ENCODE data around the gene AGAP5.
A peak's percentile ranks its signal among the peaks of the same experiment; 100 is the strongest.
"Not testable (repeated sequence)": the region's sequence is repeated elsewhere in the genome, so short reads cannot be mapped to it uniquely, and the experiment has no call there.

Gene AGAP5

DNA sequence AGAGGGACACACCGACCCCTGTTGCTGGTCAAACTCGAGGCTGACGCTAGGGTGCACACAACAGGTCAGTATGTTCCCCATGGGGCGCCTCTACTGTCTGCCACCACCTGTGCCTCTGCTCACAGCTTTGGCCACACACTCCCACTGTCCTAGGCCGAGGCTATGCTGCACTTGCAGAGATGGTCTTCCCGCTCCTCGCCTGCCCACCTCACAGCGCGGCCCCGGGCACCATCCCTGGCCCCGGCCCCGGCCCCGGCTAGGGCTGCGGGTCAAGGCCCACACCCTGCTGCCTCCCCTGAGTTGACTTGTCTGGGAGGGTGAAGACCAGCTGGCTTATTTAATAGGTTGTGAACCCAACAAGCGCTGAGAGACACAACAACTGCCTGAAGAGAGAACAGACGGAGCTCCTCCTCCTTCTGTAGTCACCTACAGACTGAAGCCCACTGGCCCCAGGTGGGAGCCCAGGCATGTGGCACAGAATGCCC, at the start of gene AGAP5:
TSS of gene AGAP5 (minus strand) at position 435 of the 485 bp plus-strand sequence. CDS start at position 81, 354 bp downstream.
- H3K27ac ChIP-seq (ENCODE audit: low read depth, low read length); H3K36me3 ChIP-seq (ENCODE audit: control insufficient read depth in 5 of 5, insufficient read depth in 5 of 5, low read length in 5 of 5); H3K4me3 ChIP-seq (ENCODE audit: low read depth in 1 of 5, low read length in 5 of 5): not testable (repeated sequence)

DNA sequence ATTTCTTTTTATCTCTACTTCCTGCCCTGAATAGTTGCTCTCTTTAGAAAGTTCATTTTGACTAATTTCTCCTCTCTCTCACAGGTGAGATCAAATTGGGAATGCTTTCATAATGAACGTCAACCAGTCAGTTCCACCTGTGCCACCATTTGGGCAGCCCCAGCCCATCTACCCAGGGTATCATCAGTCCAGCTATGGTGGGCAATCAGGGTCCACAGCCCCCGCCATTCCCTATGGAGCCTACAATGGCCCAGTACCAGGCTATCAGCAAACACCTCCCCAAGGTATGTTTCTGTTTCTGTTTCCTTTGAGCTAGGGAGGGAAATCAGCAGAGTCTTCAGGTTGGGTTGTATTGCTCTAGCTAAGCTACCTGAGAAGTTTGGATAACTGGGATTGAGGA, 48.8 kb upstream of the AGAP5 start:
- Histone ChIP-seq H3K4me3 (ENCODE audit: low read depth in 1 of 5, low read length in 5 of 5) (no peak overlapping the region), H3K27me3 (ENCODE audit: control insufficient read depth in 5 of 5, insufficient read depth in 4 of 5, low read length in 5 of 5) (no peaks in the 10 kb centered on the region), H3K9ac (ENCODE audit: low read length in 5 of 5) (no peak overlapping the region), H3K9me3 (ENCODE audit: control insufficient read depth in 5 of 5, low read length in 5 of 5) (no peaks in the 10 kb centered on the region), H3K4me1 (ENCODE audit: control insufficient read depth in 5 of 5, insufficient read depth in 5 of 5, low read length in 5 of 5) (peaks cover 5 to 39% (median 34%) of the 10 kb centered on the region in 5 donors), H3K36me3 (ENCODE audit: control insufficient read depth in 5 of 5, insufficient read depth in 5 of 5, low read length in 5 of 5) (peaks cover 16 to 38% (median 33%) of the 10 kb centered on the region in 5 donors), H3K27ac (ENCODE audit: low read depth, low read length) (no peak overlapping the region)

More for the DNA sequence above, at the start of gene AGAP5:
- not testable (repeated sequence) for H3K27me3 ChIP-seq (ENCODE audit: control insufficient read depth in 5 of 5, insufficient read depth in 4 of 5, low read length in 5 of 5); H3K9ac ChIP-seq (ENCODE audit: low read length in 5 of 5); H3K4me1 ChIP-seq (ENCODE audit: control insufficient read depth in 5 of 5, insufficient read depth in 5 of 5, low read length in 5 of 5); H3K9me3 ChIP-seq (ENCODE audit: control insufficient read depth in 5 of 5, low read length in 5 of 5)

DNA sequence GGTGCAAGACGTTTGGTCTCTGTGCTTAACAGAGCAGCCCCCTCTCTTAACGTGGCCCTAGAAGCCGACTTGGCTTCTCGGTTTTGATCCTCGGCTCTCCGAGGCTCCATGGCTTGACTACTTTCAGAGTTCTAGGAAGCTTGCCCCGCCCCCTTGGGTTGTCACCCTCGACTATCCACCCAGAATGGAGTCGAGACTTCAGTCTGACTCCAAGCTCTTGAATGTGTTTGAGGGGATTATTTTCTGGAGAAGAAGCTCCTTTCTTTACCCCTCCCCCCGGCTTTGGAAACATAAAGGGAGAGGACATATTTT, 46.7 kb upstream of the AGAP5 start:
- Histone ChIP-seq H3K9me3 (ENCODE audit: control insufficient read depth in 5 of 5, low read length in 5 of 5) (no peaks in the 10 kb centered on the region), H3K27ac (ENCODE audit: low read depth, low read length) (peak overlapping the region; percentile 98), H3K36me3 (ENCODE audit: control insufficient read depth in 5 of 5, insufficient read depth in 5 of 5, low read length in 5 of 5) (peaks cover 4 to 18% (median 15%) of the 10 kb centered on the region in 5 donors), H3K4me1 (ENCODE audit: control insufficient read depth in 5 of 5, insufficient read depth in 5 of 5, low read length in 5 of 5) (peaks cover 5 to 39% (median 30%) of the 10 kb centered on the region in 5 donors), H3K27me3 (ENCODE audit: control insufficient read depth in 5 of 5, insufficient read depth in 4 of 5, low read length in 5 of 5) (no peaks in the 10 kb centered on the region), H3K9ac (ENCODE audit: low read length in 5 of 5) (peak overlapping the region; percentile 85 to 99 (median 91)), H3K4me3 (ENCODE audit: low read depth in 1 of 5, low read length in 5 of 5) (peak overlapping the region; percentile 84 to 100 (median 98))

DNA sequence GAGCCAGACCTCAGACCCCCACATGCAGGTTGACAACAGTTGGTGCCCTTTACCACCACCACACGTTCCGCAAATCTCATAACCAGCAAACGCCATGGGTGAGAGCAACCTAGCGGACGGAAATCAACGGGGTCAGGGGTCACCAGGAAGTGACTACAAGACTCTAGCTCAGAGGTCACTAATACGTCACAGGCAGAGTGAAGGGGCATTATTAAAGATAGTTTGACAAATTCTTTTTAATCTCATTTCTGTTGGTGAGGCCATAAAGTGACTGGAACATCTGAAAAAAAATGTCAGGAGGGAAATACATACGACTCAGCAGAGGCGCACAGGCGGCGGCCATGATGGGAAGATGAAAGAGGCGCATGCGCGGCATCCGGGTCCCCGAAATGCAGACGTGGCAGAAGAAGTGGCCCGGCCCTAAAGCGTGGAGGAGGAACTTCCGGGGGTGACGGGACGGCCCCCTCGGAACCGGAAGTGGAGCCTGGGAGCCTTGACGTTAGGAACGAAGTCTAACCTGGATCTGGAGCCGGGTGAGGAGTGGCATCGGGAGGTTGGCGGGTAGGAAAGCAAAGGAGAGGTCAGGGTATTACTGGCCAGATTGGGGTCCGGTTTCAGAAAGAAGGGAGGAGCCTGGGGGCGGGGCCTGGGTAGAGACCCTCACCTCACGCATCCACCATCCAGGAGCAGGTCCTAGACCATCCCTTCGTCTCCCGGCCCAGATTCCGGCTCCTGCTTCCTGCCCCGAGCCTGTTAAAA, 46.2 kb upstream of the AGAP5 start, which contains the start of gene SEC24C:
TSS of gene SEC24C (plus strand) at position 468 of the 759 bp plus-strand sequence. CDS start 2,461 bp downstream, outside the sequence.
- H3K4me1 ChIP-seq (ENCODE audit: control insufficient read depth in 5 of 5, insufficient read depth in 5 of 5, low read length in 5 of 5), result peaks cover 5 to 36% (median 30%) of the 10 kb centered on the region in 5 donors
- peak within 1 kb of the TSS; percentile 85 to 99 (median 91) for H3K9ac ChIP-seq (ENCODE audit: low read length in 5 of 5)
- H3K4me3 ChIP-seq (ENCODE audit: low read depth in 1 of 5, low read length in 5 of 5), result peak within 1 kb of the TSS; percentile 84 to 100 (median 98)
- peaks cover 2 to 15% (median 12%) of the 10 kb centered on the region in 5 donors for H3K36me3 ChIP-seq (ENCODE audit: control insufficient read depth in 5 of 5, insufficient read depth in 5 of 5, low read length in 5 of 5)
- H3K27me3 ChIP-seq (ENCODE audit: control insufficient read depth in 5 of 5, insufficient read depth in 4 of 5, low read length in 5 of 5), result no peaks in the 10 kb centered on the region
- H3K9me3 ChIP-seq (ENCODE audit: control insufficient read depth in 5 of 5, low read length in 5 of 5), result no peaks in the 10 kb centered on the region
- H3K27ac ChIP-seq (ENCODE audit: low read depth, low read length), result peak within 1 kb of the TSS; percentile 98

DNA sequence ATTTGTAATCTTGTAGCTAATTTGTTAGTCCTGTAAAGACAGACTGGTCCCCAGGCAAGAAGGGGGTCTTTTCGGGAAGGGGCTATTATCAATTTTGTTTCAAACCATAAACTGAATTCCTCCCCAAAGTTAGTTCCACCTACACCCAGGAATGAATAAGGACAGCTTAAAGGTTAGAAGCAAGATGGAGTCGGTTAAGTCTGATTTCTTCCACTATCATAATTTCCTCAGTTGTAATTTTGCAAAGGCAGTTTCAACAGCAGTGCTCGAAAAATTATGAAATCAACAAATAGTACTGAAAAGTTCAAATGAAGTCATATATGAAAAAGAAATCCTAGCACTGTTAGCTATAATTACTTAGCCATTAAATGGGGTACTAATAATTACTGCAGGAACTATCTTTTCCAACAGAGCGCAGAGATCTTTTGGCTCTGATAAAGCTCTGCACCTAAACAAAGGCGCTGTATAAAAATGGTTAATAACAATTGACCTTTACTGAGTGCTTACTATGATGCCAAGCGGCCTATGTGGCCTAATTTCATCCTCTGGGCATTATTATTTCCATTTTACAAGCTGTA, 45.5 kb upstream of the AGAP5 start:
- Histone ChIP-seq H3K9ac (ENCODE audit: low read length in 5 of 5) (peak overlapping the region; percentile 85 to 99 (median 91)), H3K27ac (ENCODE audit: low read depth, low read length) (peak overlapping the region; percentile 98), H3K9me3 (ENCODE audit: control insufficient read depth in 5 of 5, low read length in 5 of 5) (no peaks in the 10 kb centered on the region), H3K4me1 (ENCODE audit: control insufficient read depth in 5 of 5, insufficient read depth in 5 of 5, low read length in 5 of 5) (peaks cover 3 to 34% (median 27%) of the 10 kb centered on the region in 5 donors), H3K36me3 (ENCODE audit: control insufficient read depth in 5 of 5, insufficient read depth in 5 of 5, low read length in 5 of 5) (peaks cover 0 to 11% (median 8%) of the 10 kb centered on the region in 5 donors), H3K4me3 (ENCODE audit: low read depth in 1 of 5, low read length in 5 of 5) (peak overlapping the region; percentile 84 to 100 (median 98)), H3K27me3 (ENCODE audit: control insufficient read depth in 5 of 5, insufficient read depth in 4 of 5, low read length in 5 of 5) (no peaks in the 10 kb centered on the region)

DNA sequence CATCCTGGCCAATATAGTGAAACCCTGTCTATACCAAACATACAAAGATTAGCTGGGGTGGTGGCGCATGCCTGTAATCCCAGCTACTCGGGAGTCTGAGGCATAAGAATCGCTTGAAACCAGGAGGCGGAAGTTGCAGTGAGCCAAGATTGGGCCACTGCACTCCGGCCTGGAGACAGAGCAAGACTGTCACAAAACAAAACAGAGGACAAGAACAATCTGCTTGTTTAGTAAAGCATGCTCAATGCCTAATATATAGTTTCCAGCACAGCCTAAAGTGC, 44.5 kb upstream of the AGAP5 start:
- H3K27ac ChIP-seq (ENCODE audit: low read depth, low read length), result no peak overlapping the region
- no peak overlapping the region for H3K9ac ChIP-seq (ENCODE audit: low read length in 5 of 5)
- no peaks in the 10 kb centered on the region for H3K9me3 ChIP-seq (ENCODE audit: control insufficient read depth in 5 of 5, low read length in 5 of 5)
- H3K36me3 ChIP-seq (ENCODE audit: control insufficient read depth in 5 of 5, insufficient read depth in 5 of 5, low read length in 5 of 5), result peaks cover 0 to 11% (median 9%) of the 10 kb centered on the region in 5 donors
- H3K4me3 ChIP-seq (ENCODE audit: low read depth in 1 of 5, low read length in 5 of 5), result no peak overlapping the region
- peaks cover 3 to 34% (median 27%) of the 10 kb centered on the region in 5 donors for H3K4me1 ChIP-seq (ENCODE audit: control insufficient read depth in 5 of 5, insufficient read depth in 5 of 5, low read length in 5 of 5)
- no peaks in the 10 kb centered on the region for H3K27me3 ChIP-seq (ENCODE audit: control insufficient read depth in 5 of 5, insufficient read depth in 4 of 5, low read length in 5 of 5)

DNA sequence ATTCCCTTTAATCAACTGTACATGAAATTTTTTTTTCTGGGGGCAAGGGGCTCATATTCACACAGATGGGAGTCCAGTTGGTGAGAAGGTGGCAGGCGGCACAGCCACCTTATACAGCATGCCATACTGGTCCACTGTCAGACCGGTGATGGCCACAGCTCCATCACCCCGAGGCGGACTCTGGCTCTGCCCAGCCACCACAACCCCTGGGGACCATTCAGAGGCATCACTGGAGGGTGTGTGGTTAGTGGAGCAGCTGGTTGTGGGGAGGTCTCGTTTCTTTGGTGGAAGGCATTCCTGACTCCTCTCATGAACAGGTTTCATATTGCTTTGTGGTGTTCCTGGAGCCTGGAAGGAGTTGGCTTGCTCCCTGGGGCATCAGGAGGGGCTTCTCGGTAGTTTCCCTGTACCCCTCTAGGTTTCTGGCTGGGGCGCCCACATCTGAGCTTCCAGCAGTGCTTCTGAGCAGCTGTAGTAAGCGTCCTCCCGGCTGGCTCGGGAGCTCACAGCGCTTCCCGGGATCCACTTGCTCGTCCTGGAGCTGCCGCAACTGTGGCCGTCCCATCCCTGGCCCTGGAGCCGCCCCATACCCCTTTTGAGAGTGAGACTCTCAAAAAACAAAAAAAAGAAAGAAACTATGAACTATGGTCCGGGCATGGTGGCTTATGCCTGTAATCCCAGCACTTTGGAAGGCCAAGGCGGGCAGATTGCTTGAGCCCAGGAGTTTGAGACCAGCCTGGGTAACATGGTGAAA, 42.8 kb upstream of the AGAP5 start:
- not testable (repeated sequence) for H3K4me3 ChIP-seq (ENCODE audit: low read depth in 1 of 5, low read length in 5 of 5); H3K27ac ChIP-seq (ENCODE audit: low read depth, low read length); H3K9me3 ChIP-seq (ENCODE audit: control insufficient read depth in 5 of 5, low read length in 5 of 5); H3K9ac ChIP-seq (ENCODE audit: low read length in 5 of 5); H3K36me3 ChIP-seq (ENCODE audit: control insufficient read depth in 5 of 5, insufficient read depth in 5 of 5, low read length in 5 of 5); H3K27me3 ChIP-seq (ENCODE audit: control insufficient read depth in 5 of 5, insufficient read depth in 4 of 5, low read length in 5 of 5)
- peaks cover 3 to 28% (median 24%) of the 10 kb centered on the region in 5 donors for H3K4me1 ChIP-seq (ENCODE audit: control insufficient read depth in 5 of 5, insufficient read depth in 5 of 5, low read length in 5 of 5)

DNA sequence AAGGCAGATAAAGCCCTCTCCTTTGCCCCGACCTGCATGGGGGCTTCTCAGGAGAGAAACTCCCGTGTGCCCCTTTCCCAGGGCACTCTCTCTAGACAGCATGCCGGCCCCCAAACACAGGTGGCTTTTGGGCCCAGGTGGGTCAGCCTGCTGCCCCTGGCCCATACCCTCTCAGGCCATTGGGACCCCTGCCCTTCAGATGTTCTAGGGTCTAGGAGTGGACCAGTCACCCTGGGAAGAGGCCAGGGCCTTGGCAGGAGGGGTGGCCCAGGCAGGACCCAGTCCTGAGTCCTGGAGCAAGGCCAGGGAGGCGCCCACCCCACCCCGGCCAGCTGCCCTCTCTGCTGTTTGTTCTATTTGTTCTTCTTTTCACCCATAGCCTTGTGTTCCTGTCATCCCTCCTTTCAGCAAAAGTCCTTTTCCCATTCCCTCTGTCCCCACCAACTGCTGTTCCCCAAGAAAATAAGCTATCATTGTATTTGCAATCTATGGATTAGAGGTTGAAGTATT, 36.9 kb upstream of the AGAP5 start:
- Histone ChIP-seq H3K27ac (ENCODE audit: low read depth, low read length) (no peak overlapping the region), H3K27me3 (ENCODE audit: control insufficient read depth in 5 of 5, insufficient read depth in 4 of 5, low read length in 5 of 5) (no peaks in the 10 kb centered on the region), H3K9me3 (ENCODE audit: control insufficient read depth in 5 of 5, low read length in 5 of 5) (no peaks in the 10 kb centered on the region), H3K9ac (ENCODE audit: low read length in 5 of 5) (no peak overlapping the region), H3K4me1 (ENCODE audit: control insufficient read depth in 5 of 5, insufficient read depth in 5 of 5, low read length in 5 of 5) (peaks cover 0 to 28% (median 19%) of the 10 kb centered on the region in 5 donors), H3K36me3 (ENCODE audit: control insufficient read depth in 5 of 5, insufficient read depth in 5 of 5, low read length in 5 of 5) (peaks cover 0 to 35% (median 15%) of the 10 kb centered on the region in 5 donors), H3K4me3 (ENCODE audit: low read depth in 1 of 5, low read length in 5 of 5) (no peak overlapping the region)

DNA sequence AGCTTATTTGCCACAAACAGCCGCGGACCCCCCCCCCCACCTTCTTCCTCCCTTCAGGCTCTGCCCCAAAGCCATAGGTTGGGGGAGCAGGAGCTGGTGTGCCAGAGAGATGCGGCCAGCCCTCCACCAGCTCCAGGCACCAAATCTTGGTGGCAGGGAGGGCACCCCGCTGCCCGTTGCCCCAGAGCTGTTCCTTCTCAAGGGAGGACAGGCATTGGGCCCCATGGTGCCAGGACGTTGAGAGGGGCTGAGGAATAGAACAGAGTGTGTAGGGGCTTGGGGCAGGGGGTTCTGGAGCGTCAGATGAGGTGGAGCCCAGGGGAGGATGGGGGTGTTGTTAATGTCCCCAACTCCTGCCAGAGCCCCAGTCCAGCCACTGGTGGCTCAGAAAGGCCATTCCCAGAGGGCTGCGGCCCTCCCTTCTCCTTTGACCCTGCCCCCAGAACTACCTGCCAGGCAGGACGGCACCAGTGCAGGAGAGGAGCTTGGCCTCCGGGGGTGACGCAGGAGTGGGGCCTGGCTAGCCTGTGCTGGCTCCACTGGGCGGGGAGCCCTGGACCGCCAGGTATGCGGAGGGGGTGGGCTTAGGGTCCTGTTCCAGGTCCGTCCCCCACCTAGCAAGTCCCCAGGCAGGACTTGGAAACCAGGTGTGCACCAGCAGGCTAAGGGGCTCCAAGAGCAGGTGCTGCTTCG, 36.3 kb upstream of the AGAP5 start:
- no peak overlapping the region for H3K4me3 ChIP-seq (ENCODE audit: low read depth in 1 of 5, low read length in 5 of 5)
- H3K9me3 ChIP-seq (ENCODE audit: control insufficient read depth in 5 of 5, low read length in 5 of 5), result no peaks in the 10 kb centered on the region
- H3K27me3 ChIP-seq (ENCODE audit: control insufficient read depth in 5 of 5, insufficient read depth in 4 of 5, low read length in 5 of 5), result no peaks in the 10 kb centered on the region
- no peak overlapping the region for H3K27ac ChIP-seq (ENCODE audit: low read depth, low read length)
- H3K4me1 ChIP-seq (ENCODE audit: control insufficient read depth in 5 of 5, insufficient read depth in 5 of 5, low read length in 5 of 5), result peaks cover 0 to 29% (median 22%) of the 10 kb centered on the region in 5 donors
- no peak overlapping the region for H3K9ac ChIP-seq (ENCODE audit: low read length in 5 of 5)
- peaks cover 0 to 35% (median 15%) of the 10 kb centered on the region in 5 donors for H3K36me3 ChIP-seq (ENCODE audit: control insufficient read depth in 5 of 5, insufficient read depth in 5 of 5, low read length in 5 of 5)

Data from subcutaneous abdominal adipose tissue (tissue), 5 donors.